Measurements from ENCODE around the gene GPX7. TPM values are rescaled to one million over a fixed set of nuclear protein-coding genes. Genes with fewer than 3 reads are reported as not detected.
"Not testable (repeated sequence)": the region's sequence is repeated elsewhere in the genome, so short reads cannot be mapped to it uniquely, and the experiment has no call there.

GPX7 gene
- not detected for polyA plus RNA-seq (2012; ENCODE audit: insufficient read depth, insufficient read length)

DNA sequence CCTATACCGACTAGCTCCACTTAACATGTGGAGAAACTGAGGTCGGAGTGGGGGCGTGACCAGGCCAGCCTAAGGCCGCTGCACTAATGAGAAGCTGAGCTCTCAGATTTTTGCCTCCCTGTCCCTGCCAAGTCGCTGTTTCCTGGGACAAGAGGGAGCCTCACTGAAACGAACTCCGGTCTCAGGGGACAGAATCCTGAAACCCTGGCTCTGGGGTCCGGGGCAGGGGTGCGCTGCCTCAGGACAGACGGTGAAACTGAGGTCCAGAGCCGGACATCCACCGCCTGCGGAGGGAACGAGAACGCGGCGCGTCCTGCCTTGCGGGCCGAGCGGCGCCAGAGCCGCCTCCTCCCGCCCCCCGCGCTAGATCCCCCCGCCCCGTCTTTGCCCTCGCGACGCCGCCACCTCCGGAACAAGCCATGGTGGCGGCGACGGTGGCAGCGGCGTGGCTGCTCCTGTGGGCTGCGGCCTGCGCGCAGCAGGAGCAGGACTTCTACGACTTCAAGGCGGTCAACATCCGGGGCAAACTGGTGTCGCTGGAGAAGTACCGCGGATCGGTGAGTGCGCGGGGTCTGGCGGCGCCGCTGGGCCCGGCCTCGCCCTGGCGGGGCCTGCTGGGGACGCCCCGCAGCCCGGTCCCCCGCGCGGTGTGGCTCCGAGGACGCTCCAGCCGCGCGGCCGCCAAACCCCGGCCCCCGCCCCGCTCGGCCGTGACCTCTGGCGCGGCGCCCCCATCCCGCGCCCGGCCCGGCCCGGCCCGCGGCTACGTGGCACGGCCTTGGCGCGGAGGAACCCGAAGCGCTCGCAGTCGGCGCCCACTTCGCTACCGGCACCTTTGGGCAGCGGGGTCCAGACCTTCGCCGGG, at the start of gene GPX7:
GPX7 (plus strand) TSS at position 381 of the 865 bp plus-strand sequence; CDS start at position 420, 39 bp downstream.
- no peak for DNase-seq (ENCODE audit: low read depth, low spot score)
- no peak within 1 kb of the TSS for H3K4me3 ChIP-seq (ENCODE audit: low read length)

DNA sequence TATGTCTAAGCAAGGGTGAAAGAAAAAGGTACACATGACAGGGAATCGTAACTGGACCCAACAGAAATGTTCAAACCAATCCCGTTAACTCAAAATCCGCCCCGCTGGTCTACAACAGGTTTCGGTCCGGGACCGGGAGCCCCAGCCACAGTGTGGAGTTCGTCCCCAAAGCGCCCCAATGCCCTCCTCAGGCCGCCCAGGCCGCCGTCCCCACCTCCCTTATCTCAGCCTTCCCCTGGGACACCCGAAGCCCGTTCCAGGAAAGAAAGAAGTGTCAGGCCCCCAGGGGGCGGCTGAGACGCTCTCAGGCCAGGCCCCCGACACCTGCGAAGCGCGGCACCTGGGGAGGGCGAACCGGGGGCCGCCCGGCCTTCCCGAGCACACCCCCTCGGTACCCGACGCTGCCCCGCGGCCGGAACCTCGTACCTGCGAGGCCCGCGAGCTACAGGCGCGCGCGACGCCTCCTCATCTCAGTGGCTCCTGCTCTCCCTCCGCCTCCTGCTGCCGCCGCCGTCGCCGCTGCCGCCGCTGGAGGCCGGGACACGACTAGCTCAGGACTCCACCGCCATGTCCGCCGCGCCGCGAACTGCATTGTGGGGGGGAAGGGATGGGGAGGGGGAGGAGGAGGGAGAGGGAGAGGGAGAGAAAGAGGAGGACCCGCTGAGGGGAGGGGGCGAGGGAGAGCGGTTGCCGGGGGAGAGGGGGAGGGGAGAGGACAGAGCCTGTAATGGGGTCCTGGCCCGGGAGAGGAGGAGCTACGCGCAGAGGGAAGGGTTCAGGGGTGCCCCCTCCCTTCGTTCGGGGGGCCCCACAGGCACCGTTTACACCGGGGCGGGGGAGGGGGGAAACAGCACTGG, 49.4 kb upstream of the GPX7 start, which contains the start of gene TUT4:
TUT4 (minus strand) TSS at position 588 of the 857 bp plus-strand sequence. CDS start 26,812 bp downstream, outside the sequence.
- peak within 1 kb of the TSS; percentile 72 for H3K4me3 ChIP-seq (ENCODE audit: low read length)
- DNase-seq (ENCODE audit: low read depth, low spot score), result peak; percentile 81

GRCh38 chr1:52553362-52554266, 48.6 kb upstream of the GPX7 start:
- peak overlapping the region; percentile 72 for H3K4me3 ChIP-seq (ENCODE audit: low read length)
- DNase-seq (ENCODE audit: low read depth, low spot score), result peak; percentile 71

GRCh38 chr1:52554267-52554640, 47.9 kb upstream of the GPX7 start:
- peak overlapping the region; percentile 72 for H3K4me3 ChIP-seq (ENCODE audit: low read length)
- no peak for DNase-seq (ENCODE audit: low read depth, low spot score)

GRCh38 chr1:52554756-52555155, 47.4 kb upstream of the GPX7 start:
- H3K4me3 ChIP-seq (ENCODE audit: low read length), result no peak overlapping the region
- DNase-seq (ENCODE audit: low read depth, low spot score), result no peak

DNA sequence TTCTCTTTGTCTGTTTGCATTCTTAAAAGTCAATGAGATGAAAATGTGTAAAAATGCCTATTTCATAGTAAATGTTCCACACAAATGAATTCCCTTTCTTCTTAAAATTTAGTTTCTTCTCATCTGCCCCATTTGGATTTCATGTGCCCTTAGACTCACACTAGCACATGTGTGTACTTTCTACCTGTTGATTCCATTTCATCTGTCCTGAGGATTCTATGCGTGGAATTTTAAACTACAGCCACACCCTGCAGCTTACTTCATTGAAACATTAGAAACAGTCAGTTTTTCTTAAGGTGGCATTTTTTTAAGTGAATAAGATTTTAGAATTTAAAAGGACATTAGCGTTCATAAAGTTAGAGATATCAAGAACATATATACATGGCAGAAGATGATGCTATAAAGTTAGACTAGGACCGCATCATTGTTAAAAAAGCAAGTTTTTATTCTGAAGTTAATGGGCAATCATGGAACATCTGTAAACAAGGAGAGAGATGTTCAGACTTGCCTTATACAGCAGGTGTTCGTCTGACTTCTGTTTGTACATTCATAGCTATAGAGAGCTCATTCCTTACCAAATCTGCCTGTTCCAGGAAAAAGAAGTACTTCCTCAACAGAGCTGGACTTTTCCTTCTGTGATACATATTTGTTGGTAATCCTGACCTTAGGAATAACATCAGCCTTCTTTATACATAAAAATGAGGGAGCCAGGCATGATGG, 45.4 kb upstream of the GPX7 start:
- DNase-seq (ENCODE audit: low read depth, low spot score), result no peak
- no peak overlapping the region for H3K4me3 ChIP-seq (ENCODE audit: low read length)

DNA sequence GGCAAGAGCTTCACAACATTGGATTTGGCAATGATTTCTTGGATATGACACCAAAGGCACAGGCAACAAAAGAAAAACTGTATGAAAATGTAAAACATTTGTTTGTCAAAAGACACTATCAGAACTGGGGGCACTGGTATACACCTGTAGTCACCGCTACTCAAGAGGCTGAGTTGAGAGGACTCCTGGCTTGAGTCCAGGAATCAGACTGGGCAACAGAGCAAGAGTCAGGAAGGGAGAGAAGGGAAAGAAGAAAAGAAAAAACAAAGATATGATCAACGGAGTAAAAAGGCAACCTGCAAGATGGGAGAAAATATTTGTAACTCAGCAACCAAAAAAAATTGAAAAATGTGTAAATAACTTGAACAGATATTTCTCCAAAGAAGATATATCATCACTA, 43.2 kb upstream of the GPX7 start:
- no peak for DNase-seq (ENCODE audit: low read depth, low spot score)
- H3K4me3 ChIP-seq (ENCODE audit: low read length), result no peak overlapping the region

DNA sequence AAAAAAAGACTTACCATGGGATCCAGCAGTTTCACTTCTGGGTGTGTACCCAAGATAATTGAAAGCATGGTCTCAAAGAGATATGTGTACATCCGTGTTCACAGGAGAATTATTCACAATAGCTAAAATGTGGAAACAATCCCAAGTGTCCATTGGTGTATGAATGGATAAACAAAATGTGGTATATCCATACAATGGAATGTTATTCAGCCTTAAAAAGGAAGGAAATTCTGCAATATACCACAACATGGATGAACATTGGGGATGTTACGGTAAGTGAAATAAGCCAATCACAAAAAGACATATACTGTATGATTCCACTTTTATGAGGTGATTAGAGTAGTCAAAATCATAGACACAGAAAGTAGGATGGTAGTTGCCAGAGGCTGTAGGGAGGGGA, 42.3 kb upstream of the GPX7 start:
- no peak for DNase-seq (ENCODE audit: low read depth, low spot score)
- H3K4me3 ChIP-seq (ENCODE audit: low read length), result no peak overlapping the region

DNA sequence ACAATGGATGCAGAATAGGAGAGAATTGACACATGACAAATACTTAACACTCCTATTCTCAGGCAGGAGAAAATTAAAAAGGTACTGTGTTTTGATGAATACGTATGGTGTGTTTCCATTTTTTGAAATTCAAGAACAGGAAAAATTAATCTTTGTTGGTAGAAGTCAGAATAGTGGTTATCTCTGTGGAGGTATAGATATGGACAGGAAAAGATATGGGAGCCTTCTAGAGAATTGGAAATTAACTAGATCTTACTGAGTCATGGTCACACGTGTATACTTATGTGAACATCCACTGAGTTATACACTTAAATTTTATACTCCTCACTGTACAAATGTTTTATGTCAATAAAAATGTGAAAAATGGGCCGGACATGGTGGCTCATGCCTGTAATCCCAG, 39.4 kb upstream of the GPX7 start:
- no peak overlapping the region for H3K4me3 ChIP-seq (ENCODE audit: low read length)
- DNase-seq (ENCODE audit: low read depth, low spot score), result no peak

- no peak overlapping the region for H3K4me3 ChIP-seq (ENCODE audit: low read length)
- no peak for DNase-seq (ENCODE audit: low read depth, low spot score)
These were observed 34.2 kb upstream of the GPX7 start for GRCh38 chr1:52567943-52568342.

- H3K4me3 ChIP-seq (ENCODE audit: low read length), result no peak overlapping the region
- DNase-seq (ENCODE audit: low read depth, low spot score), result no peak
These were observed 32.5 kb upstream of the GPX7 start for GRCh38 chr1:52569449-52570210.

DNA sequence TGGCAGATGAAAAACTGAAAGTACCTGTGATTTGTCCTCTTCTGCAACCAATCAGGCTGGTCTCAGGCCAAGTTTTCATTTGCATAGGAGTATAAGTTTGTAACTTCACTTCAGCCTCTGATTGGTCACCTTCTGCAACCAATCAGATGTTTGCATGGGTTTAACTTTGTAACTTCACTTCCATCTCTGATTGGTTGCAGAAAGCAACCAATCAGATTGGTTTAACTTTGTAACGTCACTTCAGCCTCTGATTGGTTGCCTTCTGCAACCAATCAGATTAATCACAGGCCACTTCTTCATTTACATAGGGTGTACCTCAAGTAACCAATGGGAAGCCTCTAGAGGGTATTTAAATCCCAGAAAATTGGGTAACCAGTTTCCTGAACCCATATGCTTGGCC, 30.4 kb upstream of the GPX7 start:
- DNase-seq (ENCODE audit: low read depth, low spot score), result peak; percentile 51

DNA sequence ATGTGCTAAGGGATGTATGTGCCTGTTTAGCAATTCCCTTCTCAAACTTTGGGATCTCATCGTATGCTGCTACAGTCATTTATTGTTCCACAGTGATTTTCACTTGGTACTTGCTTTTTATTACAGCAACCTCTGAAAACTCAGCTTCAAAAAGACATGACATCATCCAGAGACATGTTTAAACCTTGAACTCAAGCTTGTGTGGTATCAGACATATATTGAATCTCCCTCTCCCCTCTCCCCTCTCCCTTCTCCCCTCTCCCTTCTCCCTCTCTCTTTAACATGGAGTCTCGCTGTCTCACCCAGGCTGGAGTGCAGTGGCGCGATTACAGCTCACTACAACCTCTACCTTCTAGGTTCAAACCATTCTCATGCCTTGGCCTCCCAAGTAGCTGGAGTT, 29.8 kb upstream of the GPX7 start:
- DNase-seq (ENCODE audit: low read depth, low spot score), result no peak
- H3K4me3 ChIP-seq (ENCODE audit: low read length), result no peak overlapping the region

More for the DNA sequence above, 30.4 kb upstream of the GPX7 start:
- H3K4me3 ChIP-seq (ENCODE audit: low read length), result no peak overlapping the region

GRCh38 chr1:52574594-52574993, 27.6 kb upstream of the GPX7 start:
- no peak for DNase-seq (ENCODE audit: low read depth, low spot score)

DNA sequence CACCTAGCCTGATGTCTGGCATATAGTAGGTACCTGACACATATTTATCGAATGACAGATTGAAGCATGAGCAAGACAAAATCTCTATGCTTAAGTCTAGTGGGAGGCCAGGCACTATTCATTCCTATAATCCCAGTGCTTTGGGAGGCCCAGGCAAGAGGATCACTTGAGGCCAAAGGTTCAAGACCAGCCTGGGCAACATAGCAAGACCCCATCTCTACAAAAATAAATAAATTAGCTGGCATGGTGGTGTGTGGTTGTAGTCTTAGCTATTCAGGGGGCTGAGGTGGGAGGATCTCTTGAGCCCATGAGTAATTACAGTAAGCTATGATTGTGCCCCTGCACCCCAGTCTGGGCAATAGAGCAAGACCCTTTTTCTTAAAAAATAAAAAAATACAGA, 26.1 kb upstream of the GPX7 start:
- no peak overlapping the region for H3K4me3 ChIP-seq (ENCODE audit: low read length)
- no peak for DNase-seq (ENCODE audit: low read depth, low spot score)

More at GRCh38 chr1:52574594-52574993, 27.6 kb upstream of the GPX7 start:
- H3K4me3 ChIP-seq (ENCODE audit: low read length), result no peak overlapping the region

DNA sequence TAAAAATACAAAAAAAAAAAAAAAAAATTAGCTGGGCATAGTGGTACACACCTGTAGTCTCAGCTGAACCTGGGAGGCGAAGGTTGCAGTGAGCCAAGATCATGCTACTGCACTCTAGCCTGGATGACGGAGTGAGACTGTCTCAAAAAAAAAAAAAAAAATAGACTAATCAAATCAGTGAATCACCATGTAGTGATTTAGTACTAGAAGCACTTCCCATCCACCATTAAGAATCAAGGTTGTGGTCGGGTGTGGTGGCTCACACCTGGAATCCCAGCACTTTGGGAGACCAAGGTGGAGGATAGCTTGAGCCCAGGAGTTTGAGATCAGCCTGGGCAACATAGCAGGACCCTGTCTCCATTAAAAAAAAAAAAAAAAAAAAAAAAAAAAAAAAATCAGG, 24.1 kb upstream of the GPX7 start:
- not testable (repeated sequence) for DNase-seq (ENCODE audit: low read depth, low spot score); H3K4me3 ChIP-seq (ENCODE audit: low read length)

GRCh38 chr1:52579415-52579814, 22.8 kb upstream of the GPX7 start:
- H3K4me3 ChIP-seq (ENCODE audit: low read length), result no peak overlapping the region
- DNase-seq (ENCODE audit: low read depth, low spot score), result no peak

GRCh38 chr1:52580283-52580682, 21.9 kb upstream of the GPX7 start:
- H3K4me3 ChIP-seq (ENCODE audit: low read length), result no peak overlapping the region
- no peak for DNase-seq (ENCODE audit: low read depth, low spot score)

Measured in Jurkat, Clone E6-1 (cell line).